DND-41 (cell line): Measurements from ENCODE around the gene TVP23C.
"Not testable (repeated sequence)": the region's sequence is repeated elsewhere in the genome, so short reads cannot be mapped to it uniquely, and the experiment has no call there.

Experiments
- ATAC-seq: fragments of 200-7000 bp; cut with Tn5 transposase; 3 replicates; pipeline ENCODE4 v1.9.1; 2021; ENCODE audit warnings: low read depth; ENCODE audit not compliant: insufficient read depth
- DNase-seq: peaks from one replicate; pipeline ENCODE4 v3.0.0-alpha.2; 2020
- H2AFZ ChIP-seq: 2 replicates; pipeline ENCODE4 v1.6.0; 2012; ENCODE audit warnings: low read depth, low read length
- H3K27ac ChIP-seq: 2 replicates; pipeline ENCODE4 v1.5.1; 2012; ENCODE audit warnings: low read length, inconsistent platforms
- H3K27me3 ChIP-seq: fragments of 200-600 bp; sonication (generic); 2 replicates; pipeline ENCODE4 v1.6.0; 2012; ENCODE audit warnings: low read length, mild to moderate bottlenecking, inconsistent platforms; ENCODE audit not compliant: insufficient read depth, poor library complexity
- H3K36me3 ChIP-seq: 2 replicates; pipeline ENCODE4 v1.5.1; 2012; ENCODE audit warnings: low read length, inconsistent platforms; ENCODE audit not compliant: insufficient read depth
- H3K4me1 ChIP-seq: 2 replicates; pipeline ENCODE4 v1.5.1; 2012; ENCODE audit warnings: mild to moderate bottlenecking, low read length; ENCODE audit not compliant: insufficient read depth
- H3K4me2 ChIP-seq: 2 replicates; pipeline ENCODE4 v1.6.0; 2012; ENCODE audit warnings: mild to moderate bottlenecking, moderate library complexity, low read length, inconsistent platforms; ENCODE audit not compliant: insufficient read depth
- H3K4me3 ChIP-seq, 2 experiments: fragments of 200-600 bp in 1 of 2; shearing (Covaris generic) in 1 of 2; 2 replicates each; pipeline ENCODE4 v1.5.1; 2012 to 2016; ENCODE audit warnings: inconsistent platforms in 2 of 2, low read length in 2 of 2, mild to moderate bottlenecking in 2 of 2, low read depth in 1 of 2, moderate library complexity in 1 of 2
- H3K79me2 ChIP-seq: 2 replicates; pipeline ENCODE4 v1.6.0; 2012; ENCODE audit warnings: low read length, inconsistent platforms; ENCODE audit not compliant: insufficient read depth
- H3K9ac ChIP-seq: 2 replicates; pipeline ENCODE4 v1.6.0; 2012; ENCODE audit warnings: low read depth, mild to moderate bottlenecking, inconsistent platforms, low read length, moderate library complexity
- H3K9me3 ChIP-seq: 2 replicates; pipeline ENCODE4 v1.5.1; 2012; ENCODE audit warnings: low read length, moderate library complexity, mild to moderate bottlenecking, inconsistent platforms; ENCODE audit not compliant: insufficient read depth, severe bottlenecking
- H4K20me1 ChIP-seq: 2 replicates; pipeline ENCODE4 v1.6.0; 2012; ENCODE audit warnings: low read length; ENCODE audit not compliant: insufficient read depth

TVP23C gene

GRCh38 chr17:15552932-15553331, 10.4 kb downstream of the TVP23C start:
- not testable (repeated sequence) for H3K36me3 ChIP-seq, DNase-seq, H3K27ac ChIP-seq, H3K9me3 ChIP-seq, H3K79me2 ChIP-seq, H3K9ac ChIP-seq, H3K4me2 ChIP-seq, H4K20me1 ChIP-seq, H3K4me1 ChIP-seq, H2AFZ ChIP-seq, H3K27me3 ChIP-seq, H3K4me3 ChIP-seq
- ATAC-seq: peak; percentile 27; the same call in 1 of the 3 replicates

- H3K27ac ChIP-seq: not testable (repeated sequence)
These were observed 13.7 kb downstream of the TVP23C start for GRCh38 chr17:15549552-15549951.

DNA sequence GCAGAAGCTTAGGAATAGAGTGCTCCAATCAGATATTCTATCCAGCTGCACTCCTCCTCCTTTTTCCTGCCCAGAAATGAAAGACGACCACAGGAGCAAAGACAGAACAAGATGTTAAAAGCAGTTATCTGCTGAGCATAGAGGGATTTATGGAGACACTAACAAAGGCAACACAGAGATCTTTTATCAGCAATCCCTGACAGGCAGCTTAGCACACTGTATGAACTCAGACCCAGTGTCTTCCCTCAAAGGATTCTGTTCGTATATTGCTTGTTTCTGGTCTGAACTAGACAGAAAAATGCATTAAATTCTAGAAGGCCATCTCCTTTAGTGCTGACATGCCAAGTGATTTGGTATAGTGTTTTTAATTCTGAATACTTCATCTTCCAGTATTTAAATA, 16.7 kb downstream of the TVP23C start:
- H4K20me1 ChIP-seq, H3K4me2 ChIP-seq, H3K27ac ChIP-seq, H3K79me2 ChIP-seq, ATAC-seq, H3K9ac ChIP-seq, H2AFZ ChIP-seq, H3K27me3 ChIP-seq, DNase-seq, H3K4me3 ChIP-seq, H3K4me1 ChIP-seq, H3K9me3 ChIP-seq, H3K36me3 ChIP-seq: not testable (repeated sequence)

More at GRCh38 chr17:15549552-15549951, 13.7 kb downstream of the TVP23C start:
- H3K9me3 ChIP-seq, H3K4me1 ChIP-seq, ATAC-seq, H3K79me2 ChIP-seq, H3K9ac ChIP-seq, H3K27me3 ChIP-seq, DNase-seq, H3K4me2 ChIP-seq, H3K36me3 ChIP-seq, H3K4me3 ChIP-seq, H2AFZ ChIP-seq, H4K20me1 ChIP-seq: not testable (repeated sequence)

DNA sequence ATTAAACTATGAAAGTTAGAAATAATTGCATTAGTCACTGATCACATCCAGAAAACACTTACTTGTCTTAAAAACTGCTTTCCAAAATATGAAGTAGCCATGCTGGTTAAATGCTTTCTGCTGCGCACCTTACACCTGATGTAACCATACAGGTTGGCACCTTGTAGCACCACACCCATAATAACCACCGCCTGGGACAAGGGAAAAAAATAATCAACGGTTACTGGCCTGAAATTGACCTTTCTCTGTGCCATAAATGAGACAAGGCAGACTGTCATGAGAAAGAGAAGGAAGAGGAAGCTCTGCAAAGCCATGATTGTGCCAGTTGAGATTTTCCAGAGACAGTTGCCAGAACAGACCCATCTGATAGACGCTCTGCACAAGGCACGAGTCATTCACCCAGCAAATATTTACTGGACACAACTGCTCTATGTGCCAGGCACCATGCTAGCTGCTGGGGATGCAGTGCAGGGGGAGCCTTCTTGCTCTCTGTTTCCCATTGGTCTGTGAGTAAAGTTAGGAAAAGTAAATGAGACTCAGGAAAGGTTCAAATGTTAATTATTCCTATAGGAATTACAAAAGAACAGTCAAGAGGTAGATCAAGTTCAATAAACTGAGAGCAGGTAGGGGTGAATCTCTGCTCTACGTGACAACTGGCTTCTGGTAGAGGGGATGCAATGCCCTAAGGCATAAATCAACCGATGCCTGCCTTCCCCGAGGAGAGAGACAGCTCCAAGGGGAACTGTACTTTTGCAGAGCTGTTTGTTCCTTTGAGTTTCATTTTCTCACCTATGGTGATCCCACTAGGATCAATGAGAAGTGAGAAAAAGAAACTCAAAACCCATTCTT, 22.7 kb downstream of the TVP23C start:
- H2AFZ ChIP-seq, DNase-seq, H3K4me2 ChIP-seq, H3K9ac ChIP-seq, H3K4me1 ChIP-seq, H3K36me3 ChIP-seq, ATAC-seq, H3K27me3 ChIP-seq, H3K4me3 ChIP-seq, H3K79me2 ChIP-seq, H3K9me3 ChIP-seq, H4K20me1 ChIP-seq, H3K27ac ChIP-seq: not testable (repeated sequence)

DNA sequence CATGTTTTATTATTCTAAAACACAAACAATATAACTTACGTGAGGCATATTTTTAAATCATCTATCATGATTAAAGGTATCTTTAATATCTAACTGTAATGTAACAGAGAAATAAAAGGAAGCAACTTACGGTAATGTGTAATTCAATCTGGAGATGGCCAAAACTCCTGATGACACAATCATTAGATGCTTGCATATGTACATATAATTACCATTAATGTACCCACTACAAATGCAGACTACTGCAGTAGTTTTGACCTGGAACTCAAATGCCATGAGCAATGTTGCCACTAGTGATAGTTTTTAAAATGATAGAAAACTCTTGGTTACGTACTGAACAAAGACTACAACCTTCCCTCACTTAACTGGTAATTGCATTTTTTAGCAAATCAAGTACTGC, 30.2 kb downstream of the TVP23C start:
- H3K27me3 ChIP-seq, H4K20me1 ChIP-seq, H3K4me2 ChIP-seq, H3K36me3 ChIP-seq, DNase-seq, ATAC-seq, H3K27ac ChIP-seq, H3K9me3 ChIP-seq, H3K4me3 ChIP-seq, H2AFZ ChIP-seq, H3K79me2 ChIP-seq, H3K9ac ChIP-seq, H3K4me1 ChIP-seq: not testable (repeated sequence)
